K562 (cell line): Measurements from ENCODE around the gene BEND6. TPM values are rescaled to one million over a fixed set of nuclear protein-coding genes. Genes with fewer than 3 reads are reported as not detected.

ENCODE experiments used
- POLR3A ChIP-seq: IDR thresholded peaks from 2 replicates; pipeline ENCODE4 v1.6.1; 2011; ENCODE audit warnings: borderline replicate concordance, mild to moderate bottlenecking, moderate library complexity; ENCODE audit not compliant: insufficient read length, insufficient read depth; ENCODE audit errors: extremely low read depth
- polyA plus RNA-seq, 8 experiments: library from polyadenylated mRNA; depleted of rRNA in 4 of 8; stranded (reverse) in 5 of 8; unstranded in 3 of 8; fragments of >200 nt; fragmentation: Nextera tagmentation in 2 of 8; fragmentation: Illumina TruSeq in 1 of 8; extraction: Ambion mirVana in 2 of 8; extraction: Trizol in 1 of 8; gene quantifications; 2 replicates each; pipeline versions ENCODE4 v1.2.1 to v1.2.3, GENCODE V29; 2011 to 2014; ENCODE audit warnings: inconsistent platforms in 1 of 8, missing spikeins in 1 of 8
- total RNA-seq, 7 experiments: library from RNA; depleted of rRNA in 6 of 7; stranded (reverse); fragments of >200 nt in 6 of 7; fragmentation: Illumina TruSeq in 2 of 7; extraction: Trizol in 2 of 7; gene quantifications; 2 replicates each; pipeline versions ENCODE4 v1.2.1 to v1.2.3, GENCODE V29; 2011 to 2021; ENCODE audit warnings: low replicate concordance in 1 of 7
- TF ChIP-seq, protein P1 (sequence below), 2 experiments: fragments of 450-650 bp; conservative IDR thresholded peaks; 2 replicates each; pipeline ENCODE4 v1.6.1; 2017; ENCODE audit warnings: mild to moderate bottlenecking in 2 of 2, moderate library complexity in 2 of 2
- TF ChIP-seq, protein P2 (sequence below), 3 experiments: IDR thresholded peaks in 2 of 3; conservative IDR thresholded peaks in 1 of 3; 2 replicates each; pipeline ENCODE4 v1.5.1; 2011 to 2012; ENCODE audit warnings: low read length in 3 of 3, mild to moderate bottlenecking in 3 of 3, control low read depth in 2 of 3, improper control_type of control experiment in 1 of 3, inconsistent platforms in 1 of 3, low read depth in 1 of 3, mixed read lengths in 1 of 3, moderate library complexity in 1 of 3; ENCODE audit not compliant: insufficient read depth in 2 of 3
- TF ChIP-seq, protein P3 (sequence below), 2 experiments: IDR thresholded peaks in 1 of 2; conservative IDR thresholded peaks in 1 of 2; 2 replicates each; pipeline ENCODE4 v1.6.1; 2016; ENCODE audit warnings: low read depth in 2 of 2, mild to moderate bottlenecking in 1 of 2, missing compliant biosample characterization in 1 of 2, missing genetic modification characterization in 1 of 2, moderate library complexity in 1 of 2

The BEND6 gene
- total and polyA plus RNA-seq, 9 of the 15 experiments (the other 6 are each of a cell fraction or from before 2014, with no cell fraction given), result 0.37 to 4.0 (median 1.1) TPM

DNA sequence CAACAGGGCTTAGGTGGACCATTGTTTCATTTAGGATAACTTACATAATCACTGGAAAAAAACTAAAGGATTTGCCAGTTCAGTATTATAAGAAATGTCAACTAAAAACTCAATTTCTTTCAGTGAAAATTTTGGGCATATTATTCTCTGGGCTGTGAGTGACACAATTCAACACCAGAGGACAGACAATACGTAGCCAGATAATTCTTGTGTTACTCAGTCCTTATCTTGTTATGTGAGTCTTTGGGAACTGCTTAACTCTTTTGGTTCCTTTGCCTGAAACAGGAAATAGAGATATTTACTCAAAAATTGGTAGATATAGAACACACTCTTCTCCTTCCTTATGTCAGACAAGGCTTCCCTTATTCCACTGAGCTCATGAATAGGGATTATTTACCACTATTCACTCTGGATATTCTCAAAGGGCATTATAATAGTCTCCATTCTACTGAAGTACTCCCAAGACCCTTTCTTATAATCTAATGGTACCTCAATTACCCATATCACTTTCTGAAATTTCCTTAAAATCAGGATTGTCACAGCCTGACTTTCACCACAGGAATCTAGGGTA lies 4.9 kb upstream of the BEND6 start (continued):
- TF ChIP-seq, protein P1, sequence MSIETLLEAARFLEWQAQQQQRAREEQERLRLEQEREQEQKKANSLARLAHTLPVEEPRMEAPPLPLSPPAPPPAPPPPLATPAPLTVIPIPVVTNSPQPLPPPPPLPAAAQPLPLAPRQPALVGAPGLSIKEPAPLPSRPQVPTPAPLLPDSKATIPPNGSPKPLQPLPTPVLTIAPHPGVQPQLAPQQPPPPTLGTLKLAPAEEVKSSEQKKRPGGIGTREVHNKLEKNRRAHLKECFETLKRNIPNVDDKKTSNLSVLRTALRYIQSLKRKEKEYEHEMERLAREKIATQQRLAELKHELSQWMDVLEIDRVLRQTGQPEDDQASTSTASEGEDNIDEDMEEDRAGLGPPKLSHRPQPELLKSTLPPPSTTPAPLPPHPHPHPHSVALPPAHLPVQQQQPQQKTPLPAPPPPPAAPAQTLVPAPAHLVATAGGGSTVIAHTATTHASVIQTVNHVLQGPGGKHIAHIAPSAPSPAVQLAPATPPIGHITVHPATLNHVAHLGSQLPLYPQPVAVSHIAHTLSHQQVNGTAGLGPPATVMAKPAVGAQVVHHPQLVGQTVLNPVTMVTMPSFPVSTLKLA (conservative IDR thresholded peaks at IDR 0.05), result no peak
- no peak for TF ChIP-seq POLR3A
- TF ChIP-seq, protein P2, sequence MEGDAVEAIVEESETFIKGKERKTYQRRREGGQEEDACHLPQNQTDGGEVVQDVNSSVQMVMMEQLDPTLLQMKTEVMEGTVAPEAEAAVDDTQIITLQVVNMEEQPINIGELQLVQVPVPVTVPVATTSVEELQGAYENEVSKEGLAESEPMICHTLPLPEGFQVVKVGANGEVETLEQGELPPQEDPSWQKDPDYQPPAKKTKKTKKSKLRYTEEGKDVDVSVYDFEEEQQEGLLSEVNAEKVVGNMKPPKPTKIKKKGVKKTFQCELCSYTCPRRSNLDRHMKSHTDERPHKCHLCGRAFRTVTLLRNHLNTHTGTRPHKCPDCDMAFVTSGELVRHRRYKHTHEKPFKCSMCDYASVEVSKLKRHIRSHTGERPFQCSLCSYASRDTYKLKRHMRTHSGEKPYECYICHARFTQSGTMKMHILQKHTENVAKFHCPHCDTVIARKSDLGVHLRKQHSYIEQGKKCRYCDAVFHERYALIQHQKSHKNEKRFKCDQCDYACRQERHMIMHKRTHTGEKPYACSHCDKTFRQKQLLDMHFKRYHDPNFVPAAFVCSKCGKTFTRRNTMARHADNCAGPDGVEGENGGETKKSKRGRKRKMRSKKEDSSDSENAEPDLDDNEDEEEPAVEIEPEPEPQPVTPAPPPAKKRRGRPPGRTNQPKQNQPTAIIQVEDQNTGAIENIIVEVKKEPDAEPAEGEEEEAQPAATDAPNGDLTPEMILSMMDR (IDR thresholded peaks at IDR 0.05 in 2 of 3, conservative IDR thresholded peaks at IDR 0.05 in 1 of 3; ENCODE audit: insufficient read depth in 2 of 3, low read depth in 1 of 3, low read length in 3 of 3), result peak in 1 of 3 experiments; percentile 30; a peak in 2 of 6 replicates
- TF ChIP-seq, protein P3, sequence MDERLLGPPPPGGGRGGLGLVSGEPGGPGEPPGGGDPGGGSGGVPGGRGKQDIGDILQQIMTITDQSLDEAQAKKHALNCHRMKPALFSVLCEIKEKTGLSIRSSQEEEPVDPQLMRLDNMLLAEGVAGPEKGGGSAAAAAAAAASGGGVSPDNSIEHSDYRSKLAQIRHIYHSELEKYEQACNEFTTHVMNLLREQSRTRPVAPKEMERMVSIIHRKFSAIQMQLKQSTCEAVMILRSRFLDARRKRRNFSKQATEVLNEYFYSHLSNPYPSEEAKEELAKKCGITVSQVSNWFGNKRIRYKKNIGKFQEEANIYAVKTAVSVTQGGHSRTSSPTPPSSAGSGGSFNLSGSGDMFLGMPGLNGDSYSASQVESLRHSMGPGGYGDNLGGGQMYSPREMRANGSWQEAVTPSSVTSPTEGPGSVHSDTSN (CRISPR knock-in tag; IDR thresholded peaks at IDR 0.05; ENCODE audit: low read depth), result no peak
- TF ChIP-seq, protein P3 (tag; conservative IDR thresholded peaks at IDR 0.05; ENCODE audit: low read depth), result peak; percentile 25; the same call in 1 of the 2 replicates
